ENCODE data around the gene TMEM51.

The TMEM51 gene

GRCh38 chr1:15210651-15211375, 57.3 kb downstream of the TMEM51 start:
- no peak for TF ChIP-seq CTCF (IDR thresholded peaks at IDR 0.05; ENCODE audit: insufficient read depth, low read length, poor library complexity, severe bottlenecking)
- H3K36me3 ChIP-seq (ENCODE audit: control insufficient read depth, insufficient read depth, low read length): no peaks in the 10 kb centered on the region

GRCh38 chr1:15211424-15211823, 57.9 kb downstream of the TMEM51 start:
- H3K27me3 ChIP-seq (replicated peaks; ENCODE audit: control insufficient read depth, insufficient read depth, low read length): no peaks in the 10 kb centered on the region; the same call in 1 of the 2 replicates
- no peak overlapping the region for H3K4me3 ChIP-seq (replicated peaks; ENCODE audit: low read depth, low read length)
- TF ChIP-seq CTCF (IDR thresholded peaks at IDR 0.05; ENCODE audit: insufficient read depth, low read length, poor library complexity, severe bottlenecking): no peak
- H3K36me3 ChIP-seq (ENCODE audit: control insufficient read depth, insufficient read depth, low read length): no peaks in the 10 kb centered on the region
- DNase-seq (ENCODE audit: extremely low read depth, insufficient read length): no peak

More at GRCh38 chr1:15210651-15211375, 57.3 kb downstream of the TMEM51 start:
- Histone ChIP-seq H3K4me3 (replicated peaks; ENCODE audit: low read depth, low read length) (no peak overlapping the region), H3K27me3 (replicated peaks; ENCODE audit: control insufficient read depth, insufficient read depth, low read length) (peaks cover 1% of the 10 kb centered on the region)
- no peak for DNase-seq (ENCODE audit: extremely low read depth, insufficient read length)

GRCh38 chr1:15212216-15212953, 58.8 kb downstream of the TMEM51 start:
- H3K27me3 ChIP-seq (replicated peaks; ENCODE audit: control insufficient read depth, insufficient read depth, low read length): no peaks in the 10 kb centered on the region; the same call in 1 of the 2 replicates
- no peak overlapping the region for H3K4me3 ChIP-seq (replicated peaks; ENCODE audit: low read depth, low read length)
- DNase-seq (ENCODE audit: extremely low read depth, insufficient read length): no peak
- no peak for TF ChIP-seq CTCF (IDR thresholded peaks at IDR 0.05; ENCODE audit: insufficient read depth, low read length, poor library complexity, severe bottlenecking)
- H3K36me3 ChIP-seq (ENCODE audit: control insufficient read depth, insufficient read depth, low read length): no peaks in the 10 kb centered on the region

DNA sequence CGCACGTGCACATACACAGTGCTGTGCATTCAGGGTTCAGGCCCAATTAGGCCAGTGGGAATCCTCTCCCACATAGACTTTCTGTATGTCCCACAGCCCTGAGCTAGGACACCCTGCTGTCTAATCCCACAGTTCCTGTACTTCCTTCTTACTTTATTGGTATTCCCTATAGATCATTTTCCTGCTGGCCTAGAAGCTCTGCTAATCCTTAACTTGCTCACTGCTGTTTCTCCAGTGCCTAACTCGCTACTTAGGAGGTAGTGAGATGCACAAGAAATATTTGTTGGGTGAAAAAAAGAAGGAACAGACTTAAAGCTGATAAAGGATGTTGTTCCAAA, 59.4 kb downstream of the TMEM51 start:
- DNase-seq (ENCODE audit: extremely low read depth, insufficient read length): no peak
- TF ChIP-seq CTCF (IDR thresholded peaks at IDR 0.05; ENCODE audit: insufficient read depth, low read length, poor library complexity, severe bottlenecking): no peak
- Histone ChIP-seq H3K4me3 (replicated peaks; ENCODE audit: low read depth, low read length) (no peak overlapping the region), H3K27me3 (replicated peaks; ENCODE audit: control insufficient read depth, insufficient read depth, low read length) (no peaks in the 10 kb centered on the region; the same call in 1 of the 2 replicates), H3K36me3 (ENCODE audit: control insufficient read depth, insufficient read depth, low read length) (no peaks in the 10 kb centered on the region)

DNA sequence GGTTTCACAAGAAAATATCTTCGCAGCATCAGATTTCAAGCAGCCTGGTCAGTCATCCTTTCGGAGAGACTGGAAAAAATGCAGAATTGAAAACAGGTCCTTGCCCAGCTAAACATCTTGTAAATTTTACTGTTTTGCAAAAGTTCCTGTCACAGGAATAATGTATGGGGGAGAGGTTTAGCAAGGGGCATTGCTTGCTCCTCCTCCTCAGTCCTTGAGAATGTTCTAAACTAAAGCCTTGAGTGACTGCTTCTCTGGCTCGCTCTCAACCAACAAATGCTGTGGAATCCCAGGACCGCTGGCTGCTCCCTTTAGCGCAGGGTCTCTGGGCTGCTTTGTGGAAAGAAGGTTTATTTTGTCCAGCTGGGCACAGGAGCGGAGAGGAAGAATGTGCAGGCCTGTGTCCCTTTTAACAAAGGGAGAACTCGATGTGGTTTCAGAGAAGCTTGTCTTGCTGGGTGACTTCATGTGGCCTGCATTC, 59.8 kb downstream of the TMEM51 start:
- no peak for DNase-seq (ENCODE audit: extremely low read depth, insufficient read length)
- Histone ChIP-seq H3K27me3 (replicated peaks; ENCODE audit: control insufficient read depth, insufficient read depth, low read length) (no peaks in the 10 kb centered on the region), H3K4me3 (replicated peaks; ENCODE audit: low read depth, low read length) (no peak overlapping the region), H3K36me3 (ENCODE audit: control insufficient read depth, insufficient read depth, low read length) (no peaks in the 10 kb centered on the region)
- no peak for TF ChIP-seq CTCF (IDR thresholded peaks at IDR 0.05; ENCODE audit: insufficient read depth, low read length, poor library complexity, severe bottlenecking)

Data from GM06990 (cell line).